SIG-M5 (cell line): ENCODE data around the gene IL6ST.
"Not testable (repeated sequence)": the region's sequence is repeated elsewhere in the genome, so short reads cannot be mapped to it uniquely, and the experiment has no call there.

ENCODE experiments used
- DNase-seq: peaks from one replicate; lab custom pipeline; 2025; lab: John Stamatoyannopoulos, UW

The IL6ST gene

GRCh38 chr5:55965525-55965924 lies 29.2 kb downstream of the IL6ST start:
- no peak for DNase-seq

- no peak for DNase-seq
Observed at GRCh38 chr5:55960779-55961178, 34.0 kb downstream of the IL6ST start.

- no peak for DNase-seq
Observed at GRCh38 chr5:55959208-55959607, 35.6 kb downstream of the IL6ST start.

GRCh38 chr5:55941154-55941553 lies 53.6 kb downstream of the IL6ST start:
- not testable (repeated sequence) for DNase-seq

GRCh38 chr5:55937598-55937997 lies 57.2 kb downstream of the IL6ST start:
- not testable (repeated sequence) for DNase-seq

GRCh38 chr5:55936100-55936693 lies 58.6 kb downstream of the IL6ST start:
- DNase-seq: no peak

GRCh38 chr5:55935371-55935770 lies 59.4 kb downstream of the IL6ST start:
- no peak for DNase-seq

GRCh38 chr5:55934720-55935119 lies 60.0 kb downstream of the IL6ST start:
- DNase-seq: no peak

GRCh38 chr5:55934115-55934613 lies 60.6 kb downstream of the IL6ST start:
- DNase-seq: no peak

GRCh38 chr5:55933377-55934114 lies 61.2 kb downstream of the IL6ST start:
- DNase-seq: no peak

- no peak for DNase-seq
Observed at GRCh38 chr5:55932700-55933099, 62.1 kb downstream of the IL6ST start.

GRCh38 chr5:55929020-55929799 lies 65.6 kb downstream of the IL6ST start:
- no peak for DNase-seq

- DNase-seq: no peak
Observed at GRCh38 chr5:55927861-55928655, 66.7 kb downstream of the IL6ST start.

- no peak for DNase-seq
Observed at GRCh38 chr5:55926476-55926875, 68.3 kb downstream of the IL6ST start.

GRCh38 chr5:55925712-55926111 lies 69.1 kb downstream of the IL6ST start:
- no peak for DNase-seq

- DNase-seq: no peak
Observed at GRCh38 chr5:55925181-55925580, 69.6 kb downstream of the IL6ST start.

- no peak for DNase-seq
Observed at GRCh38 chr5:55924744-55925143, 70.0 kb downstream of the IL6ST start.

- no peak for DNase-seq
Observed at GRCh38 chr5:55923865-55924500, 70.8 kb downstream of the IL6ST start.

- no peak for DNase-seq
Observed at GRCh38 chr5:55923177-55923771, 71.5 kb downstream of the IL6ST start.

GRCh38 chr5:55921617-55922016 lies 73.1 kb downstream of the IL6ST start:
- no peak for DNase-seq

- no peak for DNase-seq
Observed at GRCh38 chr5:55920784-55921183, 74.0 kb downstream of the IL6ST start.
